Subcutaneous abdominal adipose tissue (tissue), 5 donors: ENCODE measurements around the gene KLRK1.
"Not testable (repeated sequence)": the region's sequence is repeated elsewhere in the genome, so short reads cannot be mapped to it uniquely, and the experiment has no call there.

Experiments used
- H3K27ac ChIP-seq: one replicate; pipeline ENCODE4 v1.7.0; 2013; ENCODE audit warnings: low read depth, mild to moderate bottlenecking, inconsistent platforms, low read length, moderate library complexity
- H3K27me3 ChIP-seq, 5 donors: one replicate each; pipeline ENCODE4 v1.7.0; 2013; ENCODE audit warnings: low read length in 5 of 5, inconsistent platforms in 1 of 5; ENCODE audit not compliant: control insufficient read depth in 5 of 5, insufficient read depth in 4 of 5
- H3K36me3 ChIP-seq, 5 donors: one replicate each; pipeline ENCODE4 v1.7.0; 2013; ENCODE audit warnings: low read length in 5 of 5; ENCODE audit not compliant: control insufficient read depth in 5 of 5, insufficient read depth in 5 of 5
- H3K4me1 ChIP-seq, 5 donors: one replicate each; pipeline ENCODE4 v1.7.0; 2013; ENCODE audit warnings: low read length in 5 of 5, mild to moderate bottlenecking in 3 of 5, moderate library complexity in 1 of 5; ENCODE audit not compliant: control insufficient read depth in 5 of 5, insufficient read depth in 5 of 5
- H3K4me3 ChIP-seq, 5 donors: one replicate each; pipeline ENCODE4 v1.7.0; 2013; ENCODE audit warnings: low read length in 5 of 5, low read depth in 1 of 5
- H3K9ac ChIP-seq, 5 donors: one replicate each; pipeline ENCODE4 v1.7.0; 2013; ENCODE audit warnings: low read length in 5 of 5, mild to moderate bottlenecking in 4 of 5, moderate library complexity in 3 of 5
- H3K9me3 ChIP-seq, 5 donors: one replicate each; pipeline ENCODE4 v1.7.0; 2013; ENCODE audit warnings: low read length in 5 of 5; ENCODE audit not compliant: control insufficient read depth in 5 of 5
- donor health status: healthy.
- donor health status: healthy.
- donor health status: healthy.
- donor health status: healthy.
- donor health status: healthy.

The KLRK1 gene

GRCh38 chr12:10392394-10392930 is 2.6 kb upstream of the KLRK1 start:
- Histone ChIP-seq H3K36me3 (no peaks in the 10 kb centered on the region), H3K9me3 (no peaks in the 10 kb centered on the region), H3K27me3 (no peaks in the 10 kb centered on the region), H3K9ac (no peak overlapping the region), H3K27ac (no peak overlapping the region), H3K4me1 (peaks cover 0 to 21% (median 15%) of the 10 kb centered on the region in 5 donors), H3K4me3 (no peak overlapping the region)

- not testable (repeated sequence) for H3K9me3 ChIP-seq, H3K4me3 ChIP-seq, H3K27ac ChIP-seq, H3K36me3 ChIP-seq, H3K27me3 ChIP-seq, H3K9ac ChIP-seq
- peaks cover 0 to 21% (median 16%) of the 10 kb centered on the region in 5 donors for H3K4me1 ChIP-seq
Observed at GRCh38 chr12:10390991-10391390, 1.1 kb upstream of the KLRK1 start.

GRCh38 chr12:10388624-10389413 is 1.0 kb downstream of the KLRK1 start:
- peaks cover 0 to under 1% (median 0%) of the 10 kb centered on the region in 5 donors for H3K9me3 ChIP-seq
- no peaks in the 10 kb centered on the region for H3K36me3 ChIP-seq
- peaks cover 0 to 15% (median 6%) of the 10 kb centered on the region in 5 donors for H3K4me1 ChIP-seq
- H3K27me3 ChIP-seq = no peaks in the 10 kb centered on the region
- H3K4me3 ChIP-seq = no peak overlapping the region
- H3K9ac ChIP-seq = no peak overlapping the region
- no peak overlapping the region for H3K27ac ChIP-seq

- H3K9ac ChIP-seq, H3K27me3 ChIP-seq, H3K27ac ChIP-seq, H3K4me3 ChIP-seq, H3K9me3 ChIP-seq, H3K36me3 ChIP-seq: not testable (repeated sequence)
- peaks cover 0 to 10% (median 3%) of the 10 kb centered on the region in 5 donors for H3K4me1 ChIP-seq
Observed at GRCh38 chr12:10387498-10387897, 2.3 kb downstream of the KLRK1 start.

- H3K27ac ChIP-seq = no peak overlapping the region
- no peak overlapping the region for H3K4me3 ChIP-seq
- no peaks in the 10 kb centered on the region for H3K27me3 ChIP-seq
- no peak overlapping the region for H3K9ac ChIP-seq
- peaks cover 0 to 3% (median 0%) of the 10 kb centered on the region in 5 donors for H3K9me3 ChIP-seq
- H3K36me3 ChIP-seq = no peaks in the 10 kb centered on the region
- peaks cover 0 to 4% (median 0%) of the 10 kb centered on the region in 5 donors for H3K4me1 ChIP-seq
Observed at GRCh38 chr12:10386857-10387256, 3.0 kb downstream of the KLRK1 start.

- no peak overlapping the region for H3K4me3 ChIP-seq
- H3K27ac ChIP-seq = no peak overlapping the region
- H3K9me3 ChIP-seq = peaks cover 0 to 3% (median 0%) of the 10 kb centered on the region in 5 donors
Observed at GRCh38 chr12:10385166-10385613, 4.7 kb downstream of the KLRK1 start.

GRCh38 chr12:10384191-10384590 is 5.7 kb downstream of the KLRK1 start:
- Histone ChIP-seq H3K4me3 (no peak overlapping the region), H3K9me3 (peaks cover 0 to 3% (median 0%) of the 10 kb centered on the region in 5 donors)

More at GRCh38 chr12:10385166-10385613, 4.7 kb downstream of the KLRK1 start:
- H3K27me3 ChIP-seq = no peaks in the 10 kb centered on the region
- H3K36me3 ChIP-seq = no peaks in the 10 kb centered on the region
- peaks cover 0 to 4% (median 0%) of the 10 kb centered on the region in 5 donors for H3K4me1 ChIP-seq
- no peak overlapping the region for H3K9ac ChIP-seq

GRCh38 chr12:10381928-10382628 is 7.8 kb downstream of the KLRK1 start:
- H3K9me3 ChIP-seq = peaks cover 0 to 3% (median 0%) of the 10 kb centered on the region in 5 donors
- peaks cover 0 to 3% (median 0%) of the 10 kb centered on the region in 5 donors for H3K4me1 ChIP-seq
- H3K9ac ChIP-seq = no peak overlapping the region
- no peak overlapping the region for H3K27ac ChIP-seq
- H3K36me3 ChIP-seq = no peaks in the 10 kb centered on the region
- H3K4me3 ChIP-seq = no peak overlapping the region
- no peaks in the 10 kb centered on the region for H3K27me3 ChIP-seq

More at GRCh38 chr12:10384191-10384590, 5.7 kb downstream of the KLRK1 start:
- Histone ChIP-seq H3K36me3 (no peaks in the 10 kb centered on the region), H3K4me1 (peaks cover 0 to 4% (median 0%) of the 10 kb centered on the region in 5 donors), H3K9ac (no peak overlapping the region), H3K27me3 (no peaks in the 10 kb centered on the region), H3K27ac (no peak overlapping the region)

GRCh38 chr12:10378737-10379136 is 11.1 kb downstream of the KLRK1 start:
- H3K9ac ChIP-seq, H3K4me3 ChIP-seq, H3K27me3 ChIP-seq, H3K4me1 ChIP-seq, H3K27ac ChIP-seq, H3K36me3 ChIP-seq, H3K9me3 ChIP-seq: not testable (repeated sequence)

- Histone ChIP-seq H3K36me3 (no peaks in the 10 kb centered on the region), H3K9ac (no peak overlapping the region), H3K9me3 (no peaks in the 10 kb centered on the region), H3K27me3 (no peaks in the 10 kb centered on the region), H3K4me1 (peaks cover 0 to 14% (median 8%) of the 10 kb centered on the region in 5 donors), H3K27ac (no peak overlapping the region), H3K4me3 (no peak overlapping the region)
Observed at GRCh38 chr12:10374624-10375018, 15.2 kb downstream of the KLRK1 start.
